ENCODE results near the gene POLR2I. TPM values are rescaled to one million over a fixed set of nuclear protein-coding genes. Genes with fewer than 3 reads are reported as not detected.

The POLR2I gene
- polyA plus RNA-seq, 3 donors: 21.2 to 73.9 (median 57.9) TPM

- no peak overlapping the region for H2AFZ ChIP-seq (ENCODE audit: insufficient read depth, low read depth, low read length, poor library complexity, severe bottlenecking)
- H3K4me2 ChIP-seq (replicated peaks; ENCODE audit: extremely low read depth, low read length, poor library complexity, severe bottlenecking): no peak overlapping the region
- H4K20me1 ChIP-seq (ENCODE audit: insufficient read depth, low read length): no peaks in the 10 kb centered on the region
- Mint-ChIP-seq H3K9me3 (no peaks in the 10 kb centered on the region), H3K36me3 (peaks cover 21 to 42% of the 10 kb centered on the region in 2 donors), H3K4me1 (no peaks in the 10 kb centered on the region), H3K27me3 (ENCODE audit: low read depth in 3 of 3) (peaks cover 0 to 2% (median under 1%) of the 10 kb centered on the region in 3 donors), H3K27ac (no peak overlapping the region), H3K4me3 (no peak overlapping the region)
- no peaks in the 10 kb centered on the region for H3K27me3 ChIP-seq (ENCODE audit: control insufficient read depth in 2 of 2, insufficient read depth in 2 of 2, low read length in 2 of 2)
- intact Hi-C loops (cut with micrococcal nuclease): no loop called here
- TF ChIP-seq, protein P1, sequence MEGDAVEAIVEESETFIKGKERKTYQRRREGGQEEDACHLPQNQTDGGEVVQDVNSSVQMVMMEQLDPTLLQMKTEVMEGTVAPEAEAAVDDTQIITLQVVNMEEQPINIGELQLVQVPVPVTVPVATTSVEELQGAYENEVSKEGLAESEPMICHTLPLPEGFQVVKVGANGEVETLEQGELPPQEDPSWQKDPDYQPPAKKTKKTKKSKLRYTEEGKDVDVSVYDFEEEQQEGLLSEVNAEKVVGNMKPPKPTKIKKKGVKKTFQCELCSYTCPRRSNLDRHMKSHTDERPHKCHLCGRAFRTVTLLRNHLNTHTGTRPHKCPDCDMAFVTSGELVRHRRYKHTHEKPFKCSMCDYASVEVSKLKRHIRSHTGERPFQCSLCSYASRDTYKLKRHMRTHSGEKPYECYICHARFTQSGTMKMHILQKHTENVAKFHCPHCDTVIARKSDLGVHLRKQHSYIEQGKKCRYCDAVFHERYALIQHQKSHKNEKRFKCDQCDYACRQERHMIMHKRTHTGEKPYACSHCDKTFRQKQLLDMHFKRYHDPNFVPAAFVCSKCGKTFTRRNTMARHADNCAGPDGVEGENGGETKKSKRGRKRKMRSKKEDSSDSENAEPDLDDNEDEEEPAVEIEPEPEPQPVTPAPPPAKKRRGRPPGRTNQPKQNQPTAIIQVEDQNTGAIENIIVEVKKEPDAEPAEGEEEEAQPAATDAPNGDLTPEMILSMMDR (IDR thresholded peaks at IDR 0.05): no peak
- H3K4me3 ChIP-seq (replicated peaks in 1 of 3; ENCODE audit: low read depth in 2 of 3, low read length in 3 of 3): no peak overlapping the region
- 91% methylated on average over 4 of the region's 5 CpGs for WGBS (ENCODE audit: insufficient coverage)
- no peak overlapping the region for H3K9ac ChIP-seq (ENCODE audit: insufficient read depth, low read length, poor library complexity, severe bottlenecking)
- H3K9me3 ChIP-seq (replicated peaks in 1 of 2; ENCODE audit: control insufficient read depth in 1 of 2, insufficient read depth in 1 of 2, low read length in 2 of 2): no peaks in the 10 kb centered on the region
- H3K4me1 ChIP-seq (ENCODE audit: control insufficient read depth in 1 of 2, insufficient read depth in 2 of 2, low read length in 2 of 2): no peaks in the 10 kb centered on the region
- H3K36me3 ChIP-seq (replicated peaks in 1 of 2; ENCODE audit: control insufficient read depth in 1 of 2, insufficient read depth in 2 of 2, low read length in 2 of 2): peaks cover 27 to 41% of the 10 kb centered on the region in 2 donors
- no peak overlapping the region for H3K27ac ChIP-seq (ENCODE audit: low read depth in 1 of 2, low read length in 2 of 2)
- no peak for DNase-seq
- H3K79me2 ChIP-seq (ENCODE audit: insufficient read depth, low read length): no peaks in the 10 kb centered on the region
Measured at GRCh38 chr19:36106991-36107390, 7.7 kb downstream of the POLR2I start.

GRCh38 chr19:36106441-36106840 is 8.2 kb downstream of the POLR2I start:
- Mint-ChIP-seq H3K9me3 (no peaks in the 10 kb centered on the region), H3K4me3 (no peak overlapping the region), H3K36me3 (peaks cover 20 to 45% of the 10 kb centered on the region in 2 donors), H3K27ac (peak overlapping the region in 1 of 7 donors; percentile 52), H3K4me1 (no peaks in the 10 kb centered on the region), H3K27me3 (ENCODE audit: low read depth in 3 of 3) (peaks cover 0 to 2% (median 0%) of the 10 kb centered on the region in 3 donors)
- Histone ChIP-seq H3K4me3 (replicated peaks in 1 of 3; ENCODE audit: low read depth in 2 of 3, low read length in 3 of 3) (no peak overlapping the region), H3K9ac (ENCODE audit: insufficient read depth, low read length, poor library complexity, severe bottlenecking) (no peak overlapping the region), H3K79me2 (ENCODE audit: insufficient read depth, low read length) (no peaks in the 10 kb centered on the region), H4K20me1 (ENCODE audit: insufficient read depth, low read length) (no peaks in the 10 kb centered on the region), H3K27me3 (ENCODE audit: control insufficient read depth in 2 of 2, insufficient read depth in 2 of 2, low read length in 2 of 2) (no peaks in the 10 kb centered on the region), H3K27ac (ENCODE audit: low read depth in 1 of 2, low read length in 2 of 2) (no peak overlapping the region), H3K9me3 (replicated peaks in 1 of 2; ENCODE audit: control insufficient read depth in 1 of 2, insufficient read depth in 1 of 2, low read length in 2 of 2) (no peaks in the 10 kb centered on the region), H2AFZ (ENCODE audit: insufficient read depth, low read depth, low read length, poor library complexity, severe bottlenecking) (no peak overlapping the region), H3K4me1 (ENCODE audit: control insufficient read depth in 1 of 2, insufficient read depth in 2 of 2, low read length in 2 of 2) (no peaks in the 10 kb centered on the region), H3K4me2 (replicated peaks; ENCODE audit: extremely low read depth, low read length, poor library complexity, severe bottlenecking) (no peak overlapping the region), H3K36me3 (replicated peaks in 1 of 2; ENCODE audit: control insufficient read depth in 1 of 2, insufficient read depth in 2 of 2, low read length in 2 of 2) (peaks cover 32 to 46% of the 10 kb centered on the region in 2 donors)
- WGBS (ENCODE audit: insufficient coverage): 98% methylated on average over 6 of the region's 6 CpGs
- TF ChIP-seq, protein P1 (IDR thresholded peaks at IDR 0.05): no peak
- intact Hi-C loops (cut with micrococcal nuclease): no loop called here
- no peak for DNase-seq
